WTC11 (cell line): ENCODE data around the gene MGARP. TPM values are rescaled to one million over a fixed set of nuclear protein-coding genes. Genes with fewer than 3 reads are reported as not detected.
"Not testable (repeated sequence)": the region's sequence is repeated elsewhere in the genome, so short reads cannot be mapped to it uniquely, and the experiment has no call there.

Experiments used
- ATAC-seq: fragments of 200-7000 bp; cut with Tn5 transposase; 2 replicates; pipeline ENCODE4 v1.10.0; 2021; ENCODE audit warnings: mild to moderate bottlenecking, moderate library complexity
- CTCF ChIA-PET: fragments of 300-600 bp; sonication (Branson Sonifier 250); formaldehyde crosslinking; loops from one replicate; lab custom pipeline; 2021; ENCODE audit warnings: antibody characterized with exemption; lab: Charles Lee
- POLR2A ChIA-PET: fragments of 350-600 bp; sonication (Branson Sonifier 250); formaldehyde crosslinking; loops from one replicate; lab custom pipeline; 2021; ENCODE audit warnings: antibody characterized with exemption; lab: Charles Lee
- DNase-seq: peaks from one replicate; pipeline ENCODE4 v3.0.0; 2021; ENCODE audit warnings: low spot score
- H3K27ac Mint-ChIP-seq: 2 replicates; pipeline ENCODE4 v1.8.0; 2021; ENCODE audit warnings: mixed read lengths
- H3K27me3 Mint-ChIP-seq: 2 replicates; pipeline ENCODE4 v1.8.0; 2021; ENCODE audit warnings: low read depth, mild to moderate bottlenecking, moderate library complexity, mixed read lengths
- H3K36me3 Mint-ChIP-seq: 2 replicates; pipeline ENCODE4 v1.8.0; 2021; ENCODE audit warnings: mixed read lengths
- H3K4me1 Mint-ChIP-seq: 2 replicates; pipeline ENCODE4 v1.8.0; 2022; ENCODE audit warnings: mixed read lengths
- H3K4me3 Mint-ChIP-seq: 2 replicates; pipeline ENCODE4 v1.8.0; 2021; ENCODE audit warnings: mild to moderate bottlenecking, moderate library complexity, mixed read lengths
- H3K9me3 Mint-ChIP-seq: 2 replicates; pipeline ENCODE4 v1.8.0; 2021; ENCODE audit warnings: mixed read lengths
- CREB1 ChIP-seq: sonication (generic); formaldehyde crosslinking; IDR thresholded peaks from 2 replicates; pipeline ENCODE4 v1.8.0; 2023; ENCODE audit warnings: mild to moderate bottlenecking, missing genetic modification reagents
- ESRRA ChIP-seq: sonication (generic); formaldehyde crosslinking; IDR thresholded peaks from 2 replicates; pipeline ENCODE4 v1.8.1; 2022; ENCODE audit warnings: mild to moderate bottlenecking, missing genetic modification reagents, borderline replicate concordance
- FOXP1 ChIP-seq: sonication (generic); formaldehyde crosslinking; IDR thresholded peaks from 2 replicates; pipeline ENCODE4 v1.8.0; 2022; ENCODE audit warnings: missing genetic modification reagents, mild to moderate bottlenecking, moderate library complexity, borderline replicate concordance
- HMGA2 ChIP-seq: fragments of 250-450 bp; sonication (Bioruptor Pico); IDR thresholded peaks from 2 replicates; pipeline ENCODE4 v1.4.0; 2021; ENCODE audit warnings: mild to moderate bottlenecking, moderate library complexity
- NFATC4 ChIP-seq: fragments of 250-450 bp; sonication (Bioruptor Pico); IDR thresholded peaks from 2 replicates; pipeline ENCODE4 v1.9.0; 2021; ENCODE audit warnings: mild to moderate bottlenecking
- OVOL2 ChIP-seq: fragments of 250-450 bp; sonication (Bioruptor Pico); IDR thresholded peaks from 2 replicates; pipeline ENCODE4 v1.9.0; 2021; ENCODE audit warnings: mild to moderate bottlenecking, borderline replicate concordance
- SMAD4 ChIP-seq: sonication (generic); formaldehyde crosslinking; IDR thresholded peaks from 2 replicates; pipeline ENCODE4 v1.8.0; 2022; ENCODE audit warnings: mild to moderate bottlenecking, missing genetic modification reagents
- ZNF121 ChIP-seq: sonication (generic); formaldehyde crosslinking; IDR thresholded peaks from 2 replicates; pipeline ENCODE4 v1.8.0; 2023; ENCODE audit warnings: missing genetic modification reagents
- total RNA-seq: library from RNA; stranded (reverse); gene quantifications from 3 replicates; pipeline ENCODE4 v1.2.3, GENCODE V29; 2021
- TF ChIP-seq, protein P1 (sequence below): fragments of 250-450 bp; sonication (Bioruptor Pico); IDR thresholded peaks from 2 replicates; pipeline ENCODE4 v1.9.0; 2021; ENCODE audit warnings: moderate library complexity, mild to moderate bottlenecking, inconsistent platforms, borderline replicate concordance
- TF ChIP-seq, protein P2 (sequence below): sonication (generic); formaldehyde crosslinking; IDR thresholded peaks from 2 replicates; pipeline ENCODE4 v1.8.0; 2023; ENCODE audit warnings: missing genetic modification reagents
- TF ChIP-seq, protein P3 (sequence below): sonication (generic); formaldehyde crosslinking; IDR thresholded peaks from 2 replicates; pipeline ENCODE4 v1.8.0; 2022; ENCODE audit warnings: mild to moderate bottlenecking, missing genetic modification reagents
- TF ChIP-seq, protein P4 (sequence below): sonication (generic); formaldehyde crosslinking; IDR thresholded peaks from 2 replicates; pipeline ENCODE4 v1.8.0; 2022; ENCODE audit warnings: mild to moderate bottlenecking, missing genetic modification reagents
- TF ChIP-seq, protein P5 (sequence below): fragments of 250-450 bp; sonication (Bioruptor Pico); conservative IDR thresholded peaks from 2 replicates; pipeline ENCODE4 v1.9.0; 2021; ENCODE audit warnings: mild to moderate bottlenecking
- TF ChIP-seq, protein P6 (sequence below): sonication (generic); formaldehyde crosslinking; IDR thresholded peaks from 2 replicates; pipeline ENCODE4 v1.8.1; 2023; ENCODE audit warnings: mild to moderate bottlenecking, missing genetic modification reagents, borderline replicate concordance

The MGARP gene
- total RNA-seq, 1 experiment from 2014 or later: 4.6 TPM

DNA sequence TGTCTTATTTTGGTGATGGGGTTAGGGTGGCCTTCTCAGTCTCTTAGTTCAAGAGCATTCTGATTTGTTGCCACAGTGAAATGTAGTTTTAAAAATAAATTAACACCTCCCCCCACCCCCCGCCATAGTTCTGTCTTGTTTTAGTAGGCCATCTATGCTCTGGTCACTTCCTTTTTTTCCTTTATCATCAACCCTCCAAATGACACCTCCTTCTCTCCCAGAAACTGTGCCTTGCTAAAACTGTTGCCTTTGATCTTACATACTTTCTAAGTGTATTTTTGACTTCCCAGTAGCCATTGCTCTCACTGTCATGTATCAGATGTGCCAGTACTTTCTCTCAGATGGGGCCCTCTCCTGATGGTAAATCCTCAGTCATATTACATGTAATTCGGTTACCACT, 36.7 kb upstream of the MGARP start (continued):
- TF ChIP-seq ESRRA: no peak
- TF ChIP-seq, protein P1, sequence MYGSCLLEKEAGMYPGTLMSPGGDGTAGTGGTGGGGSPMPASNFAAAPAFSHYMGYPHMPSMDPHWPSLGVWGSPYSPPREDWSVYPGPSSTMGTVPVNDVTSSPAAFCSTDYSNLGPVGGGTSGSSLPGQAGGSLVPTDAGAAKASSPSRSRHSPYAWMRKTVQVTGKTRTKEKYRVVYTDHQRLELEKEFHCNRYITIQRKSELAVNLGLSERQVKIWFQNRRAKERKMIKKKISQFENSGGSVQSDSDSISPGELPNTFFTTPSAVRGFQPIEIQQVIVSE (CRISPR knock-in tag): no peak
- no peak for TF ChIP-seq SMAD4 (CRISPR knock-in tag)
- TF ChIP-seq, protein P2, sequence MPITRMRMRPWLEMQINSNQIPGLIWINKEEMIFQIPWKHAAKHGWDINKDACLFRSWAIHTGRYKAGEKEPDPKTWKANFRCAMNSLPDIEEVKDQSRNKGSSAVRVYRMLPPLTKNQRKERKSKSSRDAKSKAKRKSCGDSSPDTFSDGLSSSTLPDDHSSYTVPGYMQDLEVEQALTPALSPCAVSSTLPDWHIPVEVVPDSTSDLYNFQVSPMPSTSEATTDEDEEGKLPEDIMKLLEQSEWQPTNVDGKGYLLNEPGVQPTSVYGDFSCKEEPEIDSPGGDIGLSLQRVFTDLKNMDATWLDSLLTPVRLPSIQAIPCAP (CRISPR knock-in tag): no peak
- TF ChIP-seq, protein P3, sequence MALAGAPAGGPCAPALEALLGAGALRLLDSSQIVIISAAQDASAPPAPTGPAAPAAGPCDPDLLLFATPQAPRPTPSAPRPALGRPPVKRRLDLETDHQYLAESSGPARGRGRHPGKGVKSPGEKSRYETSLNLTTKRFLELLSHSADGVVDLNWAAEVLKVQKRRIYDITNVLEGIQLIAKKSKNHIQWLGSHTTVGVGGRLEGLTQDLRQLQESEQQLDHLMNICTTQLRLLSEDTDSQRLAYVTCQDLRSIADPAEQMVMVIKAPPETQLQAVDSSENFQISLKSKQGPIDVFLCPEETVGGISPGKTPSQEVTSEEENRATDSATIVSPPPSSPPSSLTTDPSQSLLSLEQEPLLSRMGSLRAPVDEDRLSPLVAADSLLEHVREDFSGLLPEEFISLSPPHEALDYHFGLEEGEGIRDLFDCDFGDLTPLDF (CRISPR knock-in tag): no peak

DNA sequence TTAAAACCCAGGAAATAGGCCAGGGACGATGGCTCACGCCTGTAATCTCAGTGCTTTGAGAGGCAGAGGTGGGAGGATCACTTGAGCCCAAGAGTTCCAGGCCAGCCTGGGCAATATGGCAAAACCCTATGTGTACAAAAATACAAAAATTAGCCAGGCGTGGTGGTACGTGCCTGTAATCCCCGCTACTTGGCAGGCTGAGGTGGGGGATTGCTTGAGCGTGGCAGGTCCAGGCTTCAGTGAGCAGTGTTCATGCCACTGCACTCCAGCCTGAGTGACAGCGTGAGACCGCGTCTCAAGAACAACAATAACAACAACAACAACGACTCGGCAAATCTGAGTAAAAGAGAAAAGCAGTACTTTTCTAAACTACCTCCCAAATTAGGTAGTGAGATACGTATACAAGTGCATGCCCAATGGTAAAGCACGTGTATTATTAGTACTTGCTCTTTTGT, 35.2 kb upstream of the MGARP start:
- H3K27ac Mint-ChIP-seq: peak overlapping the region; percentile 58
- peaks cover 57% of the 10 kb centered on the region for H3K4me1 Mint-ChIP-seq
- DNase-seq (no peak), ATAC-seq (peak; percentile 19; the same call in 1 of the 2 replicates)
- CTCF ChIA-PET: interaction anchor here (1.1 kb wide), 1 partner anchor 19 kb away, joined by 5 read pairs; no protein-coding TSS in a partner anchor
- H3K4me3 Mint-ChIP-seq: no peak overlapping the region
- no peak for TF ChIP-seq NFATC4
- TF ChIP-seq HMGA2 (CRISPR knock-in tag): no peak
- TF ChIP-seq, protein P2 (CRISPR knock-in tag): no peak
- no peak for TF ChIP-seq FOXP1 (CRISPR knock-in tag)
- TF ChIP-seq, protein P4, sequence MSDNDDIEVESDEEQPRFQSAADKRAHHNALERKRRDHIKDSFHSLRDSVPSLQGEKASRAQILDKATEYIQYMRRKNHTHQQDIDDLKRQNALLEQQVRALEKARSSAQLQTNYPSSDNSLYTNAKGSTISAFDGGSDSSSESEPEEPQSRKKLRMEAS (CRISPR knock-in tag): no peak
- no peak for TF ChIP-seq ESRRA
- TF ChIP-seq CREB1 (CRISPR knock-in tag): no peak
- TF ChIP-seq ZNF121 (CRISPR knock-in tag): no peak
- H3K27me3 Mint-ChIP-seq: no peaks in the 10 kb centered on the region
- no peaks in the 10 kb centered on the region for H3K9me3 Mint-ChIP-seq
- H3K36me3 Mint-ChIP-seq: 0 out of 2 replicates have a peak, but pooled peaks cover 3% of the 10 kb centered on the region
- POLR2A ChIA-PET: no interaction called here

DNA sequence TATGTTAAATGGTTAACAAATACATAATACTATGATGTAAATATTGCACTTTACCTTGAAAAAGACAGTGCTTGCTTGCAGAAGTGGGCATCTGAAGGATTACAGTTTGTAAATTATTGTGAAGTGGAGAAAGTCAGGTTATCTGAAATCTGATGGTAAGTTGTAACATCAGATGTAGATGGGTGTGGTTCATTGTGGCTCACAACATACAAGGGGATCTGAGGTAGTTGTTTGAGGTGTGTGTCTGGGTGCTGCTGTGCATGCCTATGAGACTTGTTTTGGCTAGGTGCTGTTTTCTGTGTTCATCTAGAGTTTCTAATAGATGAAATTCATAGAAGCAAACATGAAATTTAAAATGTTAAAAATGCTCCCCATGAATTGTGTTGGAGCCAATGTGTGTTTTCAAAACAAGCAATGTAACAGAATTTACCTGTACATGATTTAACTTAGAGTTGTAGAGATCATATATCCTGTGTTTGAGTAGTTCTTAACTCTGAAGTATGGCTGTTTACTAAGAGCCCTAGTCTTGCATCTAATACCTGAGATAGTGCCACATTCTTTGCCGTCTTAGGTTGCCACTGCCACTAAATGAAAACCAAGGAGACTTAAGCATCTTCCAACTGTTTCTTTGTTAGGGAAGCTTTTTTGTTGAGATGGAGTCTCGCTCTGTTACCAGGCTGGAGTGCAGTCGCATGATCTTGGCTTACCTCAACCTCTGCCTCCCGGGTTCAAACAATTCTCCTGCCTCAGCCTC, 34.2 kb upstream of the MGARP start:
- no peaks in the 10 kb centered on the region for H3K9me3 Mint-ChIP-seq

DNA sequence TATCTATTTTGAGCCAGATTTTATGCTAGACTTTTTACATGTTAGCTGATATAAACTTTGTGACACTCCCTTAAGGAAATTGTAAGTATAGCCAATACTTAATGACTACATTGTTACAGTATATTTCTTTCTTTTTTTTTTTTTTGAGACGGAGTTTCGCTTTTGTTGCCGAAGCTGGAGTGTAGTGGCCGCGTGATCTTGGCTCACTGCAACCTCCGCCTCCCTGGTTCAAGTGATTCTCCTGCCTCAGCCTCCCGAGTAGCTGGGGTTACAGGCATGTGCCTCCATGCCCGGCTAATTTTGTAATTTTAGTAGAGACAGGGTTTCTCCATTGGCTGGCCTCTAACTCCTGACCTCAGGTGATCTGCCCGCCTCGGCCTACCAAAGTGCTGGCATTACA, 33.4 kb upstream of the MGARP start:
- H3K36me3 Mint-ChIP-seq, H3K27me3 Mint-ChIP-seq, POLR2A ChIA-PET, DNase-seq, H3K9me3 Mint-ChIP-seq: not testable (repeated sequence)
- peak overlapping the region; percentile 94 for H3K27ac Mint-ChIP-seq
- CTCF ChIA-PET: interaction anchor here (1.1 kb wide), 1 partner anchor 283 kb away, joined by 3 read pairs; no protein-coding TSS in a partner anchor
- H3K4me1 Mint-ChIP-seq: peaks cover 63% of the 10 kb centered on the region
- ATAC-seq: peak; percentile 13; the same call in 1 of the 2 replicates
- peak overlapping the region; percentile 26 for H3K4me3 Mint-ChIP-seq

More for the DNA sequence above, 34.2 kb upstream of the MGARP start:
- no peak for TF ChIP-seq OVOL2 (CRISPR knock-in tag)
- TF ChIP-seq, protein P5, sequence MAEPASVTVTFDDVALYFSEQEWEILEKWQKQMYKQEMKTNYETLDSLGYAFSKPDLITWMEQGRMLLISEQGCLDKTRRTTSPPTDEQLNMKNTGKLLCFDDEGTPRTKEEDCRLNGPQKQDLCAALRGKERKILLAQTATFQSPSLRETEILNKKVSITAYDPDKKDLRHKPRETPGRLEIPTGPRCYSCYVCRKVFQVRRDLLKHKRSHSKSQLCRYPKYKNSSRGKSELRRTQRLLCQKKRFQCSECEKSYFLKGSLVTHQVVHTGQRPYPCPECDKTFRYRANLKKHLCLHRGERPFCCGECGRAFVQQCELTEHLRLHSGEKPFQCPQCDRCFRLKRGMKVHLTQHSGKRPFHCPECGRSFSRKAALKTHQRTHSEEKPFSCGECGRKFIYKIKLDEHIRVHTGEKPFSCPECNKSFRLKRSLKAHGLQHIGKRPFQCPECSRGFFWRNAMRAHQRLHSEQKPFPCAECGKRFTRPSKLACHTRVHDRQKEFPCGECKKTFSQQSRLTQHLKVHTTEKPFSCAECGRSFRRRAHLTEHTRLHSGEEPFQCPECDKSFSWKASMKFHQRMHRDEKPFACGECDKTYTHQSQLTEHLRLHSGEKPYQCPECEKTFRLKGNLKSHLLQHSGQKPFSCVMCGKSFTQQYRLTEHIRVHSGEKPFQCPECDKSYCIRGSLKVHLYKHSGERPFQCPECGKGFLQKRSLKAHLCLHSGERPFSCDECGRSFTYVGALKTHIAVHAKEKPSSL: 0 out of 2 replicates have a peak, but pooled peaks have one; percentile 19
- TF ChIP-seq, protein P6, sequence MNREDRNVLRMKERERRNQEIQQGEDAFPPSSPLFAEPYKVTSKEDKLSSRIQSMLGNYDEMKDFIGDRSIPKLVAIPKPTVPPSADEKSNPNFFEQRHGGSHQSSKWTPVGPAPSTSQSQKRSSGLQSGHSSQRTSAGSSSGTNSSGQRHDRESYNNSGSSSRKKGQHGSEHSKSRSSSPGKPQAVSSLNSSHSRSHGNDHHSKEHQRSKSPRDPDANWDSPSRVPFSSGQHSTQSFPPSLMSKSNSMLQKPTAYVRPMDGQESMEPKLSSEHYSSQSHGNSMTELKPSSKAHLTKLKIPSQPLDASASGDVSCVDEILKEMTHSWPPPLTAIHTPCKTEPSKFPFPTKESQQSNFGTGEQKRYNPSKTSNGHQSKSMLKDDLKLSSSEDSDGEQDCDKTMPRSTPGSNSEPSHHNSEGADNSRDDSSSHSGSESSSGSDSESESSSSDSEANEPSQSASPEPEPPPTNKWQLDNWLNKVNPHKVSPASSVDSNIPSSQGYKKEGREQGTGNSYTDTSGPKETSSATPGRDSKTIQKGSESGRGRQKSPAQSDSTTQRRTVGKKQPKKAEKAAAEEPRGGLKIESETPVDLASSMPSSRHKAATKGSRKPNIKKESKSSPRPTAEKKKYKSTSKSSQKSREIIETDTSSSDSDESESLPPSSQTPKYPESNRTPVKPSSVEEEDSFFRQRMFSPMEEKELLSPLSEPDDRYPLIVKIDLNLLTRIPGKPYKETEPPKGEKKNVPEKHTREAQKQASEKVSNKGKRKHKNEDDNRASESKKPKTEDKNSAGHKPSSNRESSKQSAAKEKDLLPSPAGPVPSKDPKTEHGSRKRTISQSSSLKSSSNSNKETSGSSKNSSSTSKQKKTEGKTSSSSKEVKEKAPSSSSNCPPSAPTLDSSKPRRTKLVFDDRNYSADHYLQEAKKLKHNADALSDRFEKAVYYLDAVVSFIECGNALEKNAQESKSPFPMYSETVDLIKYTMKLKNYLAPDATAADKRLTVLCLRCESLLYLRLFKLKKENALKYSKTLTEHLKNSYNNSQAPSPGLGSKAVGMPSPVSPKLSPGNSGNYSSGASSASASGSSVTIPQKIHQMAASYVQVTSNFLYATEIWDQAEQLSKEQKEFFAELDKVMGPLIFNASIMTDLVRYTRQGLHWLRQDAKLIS (CRISPR knock-in tag): no peak
- Mint-ChIP-seq H3K4me1 (peaks cover 62% of the 10 kb centered on the region), H3K27me3 (no peaks in the 10 kb centered on the region), H3K27ac (peak overlapping the region; percentile 93), H3K4me3 (peak overlapping the region; percentile 26), H3K36me3 (no peaks in the 10 kb centered on the region)
- ChIA-PET POLR2A (interaction anchor here (0.5 kb wide), 1 partner anchor 193 kb away, joined by 6 read pairs; no protein-coding TSS in a partner anchor), CTCF (interaction anchor here (1.1 kb wide), 1 partner anchor 18 kb away, joined by 5 read pairs; no protein-coding TSS in a partner anchor)
- DNase-seq (no peak), ATAC-seq (peak; percentile 65)
